Myocyte (in vitro differentiated cells): ENCODE data around the gene GNPTAB. TPM values are rescaled to one million over a fixed set of nuclear protein-coding genes. Genes with fewer than 3 reads are reported as not detected.
"Not testable (repeated sequence)": the region's sequence is repeated elsewhere in the genome, so short reads cannot be mapped to it uniquely, and the experiment has no call there.

Source experiments
- DNase-seq: peaks from one replicate; pipeline ENCODE4 v3.0.0-alpha.2; 2012; ENCODE audit warnings: low read depth
- polyA plus RNA-seq: library from polyadenylated mRNA; unstranded; fragments of >200 nt; gene quantifications from one replicate; pipeline ENCODE4 v1.2.1, GENCODE V29; 2012; ENCODE audit warnings: missing spikeins
- total RNA-seq: library from RNA; depleted of rRNA; stranded (reverse); fragments of >200 nt; gene quantifications from 2 replicates; pipeline ENCODE4 v1.2.3, GENCODE V29; 2014

GNPTAB gene
- 17.7 and 33.5 TPM in 2 replicates for total RNA-seq
- 17.5 TPM for polyA plus RNA-seq

DNA sequence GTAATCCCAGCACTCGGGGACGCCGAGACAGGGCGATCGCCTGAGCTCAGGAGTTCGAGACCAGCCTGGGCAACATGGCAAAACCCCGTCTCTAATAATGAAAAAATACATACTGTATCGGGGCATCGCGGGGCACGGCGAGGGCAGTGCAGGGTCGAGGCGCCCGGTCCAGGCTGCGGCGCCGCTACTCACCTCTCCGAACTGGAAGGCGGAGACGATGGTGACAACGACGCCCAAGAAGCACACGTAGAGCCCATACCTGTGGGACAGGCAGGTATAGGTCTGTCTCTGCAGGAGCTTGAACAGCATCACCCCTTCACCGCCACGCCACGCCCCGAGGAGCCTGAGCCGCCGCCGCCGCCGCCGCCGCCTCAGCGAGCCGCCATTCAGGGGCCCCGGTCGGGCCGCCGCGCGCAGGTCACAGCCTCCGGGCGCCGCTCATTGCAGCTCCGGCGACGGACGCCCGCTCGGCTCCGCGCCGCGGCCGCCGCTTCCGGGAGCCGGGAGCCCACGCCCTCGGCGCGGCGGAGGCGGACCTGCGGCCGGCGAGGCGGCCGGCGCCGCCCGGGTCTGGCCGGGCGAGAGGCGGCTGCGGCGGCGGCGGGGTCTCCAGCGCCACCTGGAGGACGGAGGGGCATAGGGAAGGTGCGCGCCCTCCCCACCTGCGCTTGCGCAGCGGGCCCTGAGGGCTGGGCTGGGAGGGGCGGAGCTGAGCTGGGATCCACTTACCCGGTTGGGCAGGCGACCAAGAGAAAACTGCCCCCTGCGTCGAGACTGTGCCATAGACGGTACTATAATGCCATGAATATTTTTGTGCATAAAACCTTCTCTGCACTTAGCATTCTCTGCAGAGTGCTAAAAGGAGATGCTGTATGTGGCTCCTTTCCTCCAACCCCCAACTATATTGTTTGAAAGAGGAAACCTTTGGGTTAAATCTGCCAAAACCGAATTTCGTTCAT, at the start of gene GNPTAB:
Gene GNPTAB (minus strand): TSS at position 593 of the 959 bp plus-strand sequence. CDS start 284 bp downstream, at position 309.
- peak; percentile 92 for DNase-seq

DNA sequence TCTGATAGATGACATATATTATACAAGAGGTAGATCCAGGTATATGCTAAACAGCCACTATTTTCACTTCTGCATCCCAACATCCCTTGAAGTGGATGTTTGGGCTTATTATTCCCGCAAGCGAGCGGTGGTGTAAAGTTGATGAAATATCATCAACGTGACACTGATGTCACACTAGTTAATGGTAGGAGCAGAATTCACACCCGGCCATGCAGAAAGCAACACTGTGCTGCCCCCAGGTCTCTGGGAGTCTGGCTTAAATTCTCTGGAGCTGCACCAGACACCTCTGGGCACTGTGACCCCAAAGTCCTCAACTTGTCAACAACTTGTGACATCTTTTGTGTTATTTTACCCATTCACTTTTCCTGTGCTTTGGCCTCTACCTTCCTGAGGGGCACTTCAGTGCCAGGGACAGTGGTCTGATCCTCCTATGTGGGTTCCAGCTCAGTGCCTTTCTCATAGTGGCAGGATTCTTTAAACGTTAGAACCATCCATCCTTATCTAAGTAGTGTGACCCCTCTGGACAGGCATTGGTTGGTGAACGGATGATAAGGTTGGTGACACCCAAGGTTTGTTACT, 47.6 kb upstream of the GNPTAB start:
- DNase-seq, result no peak

- no peak for DNase-seq
These were observed 47.1 kb upstream of the GNPTAB start for GRCh38 chr12:101877806-101878242.

GRCh38 chr12:101876861-101877805, 46.4 kb upstream of the GNPTAB start, which contains the start of gene DRAM1:
Gene DRAM1, plus strand, starts transcription at chr12:101877580. Its CDS starts 210 bp downstream, at chr12:101877790.
- DNase-seq, result peak; percentile 87

- DNase-seq, result no peak
These were observed 45.6 kb upstream of the GNPTAB start for GRCh38 chr12:101876322-101876860.

GRCh38 chr12:101875162-101875561, 44.4 kb upstream of the GNPTAB start:
- no peak for DNase-seq

DNA sequence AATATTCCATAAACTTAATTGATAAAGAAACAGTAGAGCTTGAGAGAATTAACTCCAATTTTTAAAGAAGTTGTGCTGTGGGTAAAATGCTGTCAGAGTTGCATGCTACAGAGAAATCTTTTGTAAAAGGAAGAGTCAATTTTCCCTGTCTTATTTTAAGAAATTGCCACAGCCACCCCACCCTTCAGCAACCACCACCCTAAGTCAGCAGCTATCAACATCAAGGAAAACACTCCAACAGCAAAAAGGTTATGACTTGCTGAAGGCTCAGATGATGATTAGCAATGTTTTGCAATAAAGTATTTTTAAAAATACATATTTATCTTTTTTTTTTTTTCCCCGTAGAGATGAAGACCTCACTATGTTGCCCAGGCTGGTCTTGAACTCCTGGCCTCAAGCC, 40.2 kb upstream of the GNPTAB start:
- DNase-seq, result no peak

GRCh38 chr12:101867619-101868018, 36.9 kb upstream of the GNPTAB start:
- DNase-seq, result not testable (repeated sequence)

DNA sequence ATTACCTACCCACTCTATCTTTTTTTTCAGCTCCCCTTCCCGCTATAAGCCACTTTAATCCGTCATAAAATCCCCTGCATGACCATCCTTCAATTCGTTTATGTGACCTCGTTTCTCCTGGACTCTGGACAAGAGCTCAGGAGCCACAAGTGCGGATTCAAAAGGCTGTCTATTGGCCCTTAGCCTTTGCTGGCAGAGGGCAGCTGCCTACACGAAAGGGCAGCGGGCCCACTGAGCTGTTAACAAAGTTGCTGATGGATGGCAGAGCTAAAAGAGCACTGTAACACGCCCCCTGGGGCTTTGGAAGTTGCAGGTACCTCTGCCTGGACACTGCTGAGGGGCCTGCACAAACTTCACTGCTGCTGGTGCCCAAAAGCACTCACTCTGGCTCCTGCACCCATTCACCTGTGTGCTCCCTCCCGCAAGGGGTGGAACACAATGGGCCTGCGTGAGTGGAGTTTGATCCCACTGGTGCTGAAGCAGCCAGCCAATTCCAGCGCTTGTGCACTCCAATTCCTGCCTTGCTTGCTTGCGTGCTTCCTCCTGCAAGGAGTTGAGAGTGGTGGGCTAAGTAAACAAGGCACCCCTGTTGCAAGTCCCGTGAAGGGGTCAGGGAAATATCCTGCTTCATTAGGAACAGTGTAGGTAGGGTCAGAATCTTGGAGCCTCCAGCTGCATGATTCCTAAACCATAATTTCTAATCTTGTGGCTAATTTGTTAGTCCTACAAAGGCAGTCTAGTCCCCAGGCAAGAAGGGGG, 36.0 kb upstream of the GNPTAB start:
- no peak for DNase-seq

GRCh38 chr12:101863981-101864380, 33.2 kb upstream of the GNPTAB start:
- no peak for DNase-seq

GRCh38 chr12:101862245-101862644, 31.5 kb upstream of the GNPTAB start:
- no peak for DNase-seq

- not testable (repeated sequence) for DNase-seq
These were observed 30.9 kb upstream of the GNPTAB start for GRCh38 chr12:101861688-101862087.

DNA sequence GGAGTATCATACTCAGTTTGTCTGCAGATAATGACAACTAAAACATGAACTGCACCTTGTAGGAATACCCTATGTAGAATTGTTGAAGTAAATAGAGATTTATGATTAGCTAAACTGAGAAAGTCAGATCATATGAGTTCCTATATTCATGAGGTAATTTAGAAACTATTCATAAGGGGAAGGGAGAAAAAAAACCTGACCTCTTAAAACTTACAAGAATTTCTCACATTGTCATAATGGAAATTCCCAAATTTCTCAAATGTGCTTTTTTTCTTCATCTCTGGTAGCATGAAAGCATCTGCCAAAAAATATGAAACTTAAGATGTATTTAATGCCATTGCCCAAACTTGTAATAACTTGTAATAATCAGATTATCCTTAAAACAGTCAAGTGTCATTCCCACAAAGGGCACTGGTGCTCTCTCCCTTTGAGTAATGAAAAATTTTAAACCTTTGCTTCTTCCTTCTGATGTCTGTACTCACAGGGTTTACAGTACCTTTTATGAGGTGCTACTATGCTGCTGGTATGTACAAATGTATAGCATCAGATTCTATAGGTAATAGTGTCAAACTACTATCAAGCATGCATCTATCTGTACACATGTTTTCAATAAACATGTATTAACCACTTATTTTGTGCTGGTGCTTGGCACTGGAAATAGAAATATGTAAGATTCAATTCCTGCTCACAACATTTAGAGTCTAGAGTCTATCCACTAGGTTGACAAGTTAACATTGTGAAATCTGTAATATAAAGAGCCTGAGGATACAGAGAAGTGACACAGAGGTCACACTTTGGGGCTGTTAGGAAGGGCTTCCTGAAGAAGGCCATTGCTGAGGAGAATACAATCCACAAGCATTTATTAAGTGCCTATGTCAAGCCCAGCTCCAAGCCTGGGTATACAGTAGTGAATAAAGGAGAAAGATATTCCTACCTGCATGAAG, 29.2 kb upstream of the GNPTAB start:
- DNase-seq, result no peak

DNA sequence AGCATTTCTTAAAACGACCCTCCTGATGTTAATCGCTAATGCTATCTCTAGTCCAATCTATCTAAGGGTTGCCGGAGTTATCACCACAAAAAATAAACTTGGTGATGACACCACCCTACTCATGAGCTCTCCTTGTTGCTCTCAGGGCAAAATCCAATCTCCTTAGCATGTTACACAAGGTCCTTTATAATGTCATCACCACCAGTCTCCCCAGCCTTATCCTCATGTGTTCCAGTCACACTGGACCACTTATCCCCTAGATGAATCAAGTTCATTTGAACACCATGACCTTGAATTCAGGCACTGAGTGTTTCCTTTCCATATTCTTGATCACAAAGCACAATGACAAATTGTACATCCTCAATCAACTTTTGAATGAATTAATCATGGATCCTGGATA, 27.6 kb upstream of the GNPTAB start:
- DNase-seq, result no peak

GRCh38 chr12:101857043-101857558, 26.3 kb upstream of the GNPTAB start:
- DNase-seq, result peak; percentile 41

DNA sequence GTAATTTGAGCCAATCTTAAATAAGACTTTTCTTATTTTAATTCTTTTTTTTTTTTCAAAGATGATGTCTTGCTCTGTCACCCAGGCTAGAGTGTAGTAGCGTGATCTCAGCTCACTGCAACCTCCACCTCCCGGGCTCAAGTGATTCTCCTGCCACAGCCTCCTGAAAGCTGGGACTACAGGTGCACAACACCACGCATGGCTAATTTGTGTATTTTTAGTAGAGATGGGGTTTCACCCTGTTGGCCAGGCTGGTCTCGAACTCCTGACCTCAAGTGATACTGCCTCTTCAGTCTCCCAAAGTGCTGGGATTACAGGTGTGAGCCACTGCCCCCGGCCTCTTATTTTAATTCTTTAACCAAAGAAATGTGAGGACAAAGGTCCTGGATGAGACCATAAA, 25.9 kb upstream of the GNPTAB start:
- DNase-seq, result not testable (repeated sequence)

- no peak for DNase-seq
These were observed 25.2 kb upstream of the GNPTAB start for GRCh38 chr12:101855976-101856375.

- DNase-seq, result no peak
These were observed 24.7 kb upstream of the GNPTAB start for GRCh38 chr12:101855364-101855884.
